GM19025 (cell line): ENCODE results near the gene PDF.

ENCODE experiments used
- ATAC-seq: cut with Tn5 transposase; IDR thresholded peaks from one replicate; pipeline ENCODE4 v1.9.1; 2021; ENCODE audit warnings: mild to moderate bottlenecking, low read depth, moderate library complexity; ENCODE audit not compliant: unreplicated experiment

Gene PDF

DNA sequence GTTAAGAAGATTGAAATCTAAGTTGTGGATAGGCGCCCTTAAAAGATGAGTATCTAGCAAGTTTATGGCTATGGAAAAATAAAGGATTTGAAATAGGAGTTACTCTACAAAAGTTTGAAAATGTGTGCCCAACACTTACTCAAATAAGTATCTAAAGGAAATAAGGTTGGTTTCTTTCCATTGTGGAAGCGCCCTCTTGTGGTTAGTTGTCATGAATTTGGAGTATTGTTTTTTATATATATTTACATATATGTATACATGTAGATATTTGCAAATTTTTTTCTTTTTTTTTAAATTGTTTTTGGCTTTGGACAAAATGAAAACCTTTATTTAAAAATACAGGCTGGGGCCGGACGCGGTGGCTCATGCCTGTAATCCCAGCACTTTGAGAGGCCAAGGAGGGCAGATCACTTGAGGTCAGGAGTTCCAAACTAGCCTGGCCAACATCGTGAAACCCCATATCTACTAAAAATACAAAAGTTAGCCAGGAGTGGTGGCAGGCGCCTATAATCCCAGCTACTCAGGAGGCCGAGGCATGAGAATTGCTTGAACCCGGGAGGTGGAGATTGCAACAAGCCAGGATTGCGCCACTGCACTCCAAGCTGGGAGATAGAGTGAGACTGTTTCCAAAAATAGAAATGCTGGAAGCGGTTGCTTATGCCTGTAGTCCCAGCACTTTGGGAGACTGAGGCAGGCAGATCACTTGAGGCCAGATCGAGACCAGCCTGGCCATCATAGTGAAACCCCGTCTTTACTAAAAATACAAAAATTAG is 43.3 kb downstream of the PDF start:
- no peak for ATAC-seq

DNA sequence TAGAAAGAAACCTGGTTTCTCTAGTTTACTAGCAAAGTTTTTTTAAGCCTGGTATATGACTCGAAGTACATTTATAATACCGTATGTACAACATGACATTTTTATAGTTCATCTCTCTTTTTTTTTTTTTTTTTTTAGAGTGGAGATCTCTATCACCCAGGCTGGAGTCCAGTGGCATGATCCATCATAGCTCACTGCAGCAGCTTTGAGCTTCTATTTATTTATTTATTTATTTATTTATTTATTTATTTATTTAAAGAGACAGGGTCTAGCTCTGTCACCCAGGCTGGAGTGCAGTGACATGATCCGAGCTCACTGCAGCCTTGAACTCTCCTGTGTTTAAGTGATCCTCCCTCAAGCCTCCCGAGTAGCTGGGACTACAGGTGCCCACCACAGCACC is 45.1 kb downstream of the PDF start:
- ATAC-seq = no peak

DNA sequence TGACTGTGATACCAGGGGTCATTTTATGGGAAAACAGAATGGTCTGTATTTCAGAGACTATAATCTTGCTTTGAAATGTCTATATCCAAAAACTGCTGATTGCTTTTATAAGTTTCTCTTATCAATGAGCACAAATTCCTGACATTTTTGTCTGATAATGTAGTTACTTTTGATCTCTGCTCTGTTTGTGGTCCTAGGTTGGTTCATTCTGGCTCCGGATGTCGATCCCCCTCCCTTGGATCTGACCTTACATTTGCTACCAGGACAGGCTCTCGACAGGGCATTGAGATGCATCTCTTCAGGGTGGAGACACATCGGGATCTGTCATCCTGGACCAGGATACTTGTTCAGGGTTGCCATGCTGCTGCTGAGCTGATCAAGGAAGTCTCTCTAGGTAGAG is 46.5 kb downstream of the PDF start:
- no peak for ATAC-seq

DNA sequence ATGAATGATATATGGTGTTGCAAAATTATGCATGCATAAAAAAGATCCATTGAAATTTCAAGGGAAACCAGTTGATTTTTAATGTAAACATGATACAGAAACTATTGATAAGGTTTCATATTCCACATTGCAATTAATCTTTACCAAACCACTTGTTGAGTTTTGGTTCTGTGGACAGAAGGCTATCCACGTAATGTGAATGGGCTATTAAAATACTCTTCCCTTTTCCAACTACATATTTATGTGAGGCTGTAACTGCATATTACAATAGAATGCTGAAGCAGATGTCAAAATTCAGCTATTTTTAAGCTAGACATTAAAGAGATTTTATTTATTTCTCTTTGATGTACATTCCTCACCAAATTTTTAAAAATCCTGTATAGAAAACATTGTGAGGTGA is 53.0 kb downstream of the PDF start:
- ATAC-seq = no peak
